GM11168 (cell line): ENCODE data around the gene MAP3K21.

Experiments
- in situ Hi-C: fragments of 300-500 bp; cut with MboI; formaldehyde crosslinking; loops from one replicate; pipeline ENCODE4 v1.12.0; 2022; ENCODE audit warnings: low sequenced_read_pairs; ENCODE audit not compliant: unreplicated experiment

MAP3K21 gene

DNA sequence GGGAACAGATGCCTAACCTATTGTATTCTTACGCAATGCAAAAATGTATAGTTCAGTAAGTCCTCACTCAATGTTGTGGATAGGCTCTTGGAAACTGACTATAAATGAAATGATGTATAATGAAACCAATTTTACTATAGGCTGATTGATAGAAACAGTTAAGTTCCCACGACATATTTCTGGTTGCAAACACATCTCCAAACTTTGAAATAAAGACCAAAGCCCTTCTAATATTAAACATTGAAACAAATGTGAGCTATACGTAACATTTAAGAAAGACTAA, 29.1 kb downstream of the MAP3K21 start:
- in situ Hi-C loops = no loop called here

DNA sequence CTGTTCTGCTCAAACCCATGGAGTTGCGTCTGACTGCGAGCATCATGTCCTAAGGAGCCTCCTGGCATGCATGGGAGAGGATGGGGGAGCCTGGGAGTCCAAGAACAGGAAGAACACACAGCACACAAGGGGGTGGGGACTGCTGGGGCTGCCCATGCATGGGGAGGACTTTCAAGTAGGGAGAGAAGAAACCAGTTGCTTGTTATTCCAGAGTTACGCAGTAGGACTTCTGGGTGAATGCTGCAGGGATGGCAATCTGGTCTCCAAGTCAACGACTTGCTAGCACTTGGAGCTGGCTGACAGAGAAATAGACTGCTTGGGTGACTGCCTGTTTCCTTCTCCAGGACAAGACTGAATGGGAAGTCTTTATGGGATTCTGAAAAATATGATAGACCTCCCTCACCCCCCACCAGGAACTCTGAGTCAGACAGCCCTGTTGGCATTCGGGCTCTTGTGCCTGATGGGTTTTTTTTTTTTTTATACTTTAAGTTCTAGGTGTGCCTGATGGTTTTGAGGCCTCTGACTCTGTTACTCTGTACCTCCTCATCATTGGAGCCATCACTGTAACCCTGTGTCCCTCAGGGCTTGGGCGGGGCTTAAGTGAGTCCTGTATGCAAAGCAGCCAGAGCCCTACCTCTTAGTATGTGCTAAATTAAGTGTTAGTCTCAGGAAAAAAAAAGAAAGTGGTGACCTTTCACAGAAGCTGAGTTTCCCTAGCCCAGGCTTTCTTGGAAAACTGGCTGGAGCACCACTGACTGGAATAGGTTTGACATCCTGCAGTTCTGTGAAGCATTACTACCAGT, 30.3 kb downstream of the MAP3K21 start:
- in situ Hi-C loops = no loop called here

DNA sequence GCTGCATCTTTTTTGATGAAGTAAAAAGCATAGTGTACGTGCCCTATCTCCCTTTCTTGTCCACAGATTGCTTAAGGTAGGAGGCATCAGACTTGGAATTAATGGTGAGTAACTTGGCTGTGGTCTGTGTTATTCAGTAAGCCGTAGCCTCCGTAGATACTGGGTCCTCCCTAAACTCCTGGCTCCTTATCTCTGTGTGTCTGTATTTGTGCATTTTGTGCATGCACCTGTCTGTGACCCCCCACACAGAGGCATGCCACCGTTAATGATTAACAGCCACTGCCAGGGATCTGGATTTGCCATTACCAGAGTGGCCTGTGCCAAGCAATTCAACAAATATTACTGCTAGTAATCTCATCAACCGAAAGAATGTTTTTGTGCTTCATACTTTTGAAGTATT, 31.9 kb downstream of the MAP3K21 start:
- in situ Hi-C loops = no loop called here

GRCh38 chr1:233359905-233360304, 32.4 kb downstream of the MAP3K21 start:
- in situ Hi-C loops = no loop called here

GRCh38 chr1:233360525-233361102, 33.1 kb downstream of the MAP3K21 start:
- in situ Hi-C loops = no loop called here

DNA sequence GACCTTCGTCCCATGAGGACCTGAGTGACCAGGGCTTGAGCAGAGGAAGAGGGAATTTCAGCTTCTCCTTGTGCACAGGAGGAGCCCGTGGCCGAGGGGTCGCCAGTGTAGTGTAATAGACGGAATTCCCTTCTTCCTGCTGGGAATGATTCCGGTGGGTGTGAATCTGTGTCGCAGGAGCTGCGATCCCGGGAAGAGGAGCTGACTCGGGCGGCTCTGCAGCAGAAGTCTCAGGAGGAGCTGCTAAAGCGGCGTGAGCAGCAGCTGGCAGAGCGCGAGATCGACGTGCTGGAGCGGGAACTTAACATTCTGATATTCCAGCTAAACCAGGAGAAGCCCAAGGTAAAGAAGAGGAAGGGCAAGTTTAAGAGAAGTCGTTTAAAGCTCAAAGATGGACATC, 34.4 kb downstream of the MAP3K21 start:
- in situ Hi-C loops = no loop called here

DNA sequence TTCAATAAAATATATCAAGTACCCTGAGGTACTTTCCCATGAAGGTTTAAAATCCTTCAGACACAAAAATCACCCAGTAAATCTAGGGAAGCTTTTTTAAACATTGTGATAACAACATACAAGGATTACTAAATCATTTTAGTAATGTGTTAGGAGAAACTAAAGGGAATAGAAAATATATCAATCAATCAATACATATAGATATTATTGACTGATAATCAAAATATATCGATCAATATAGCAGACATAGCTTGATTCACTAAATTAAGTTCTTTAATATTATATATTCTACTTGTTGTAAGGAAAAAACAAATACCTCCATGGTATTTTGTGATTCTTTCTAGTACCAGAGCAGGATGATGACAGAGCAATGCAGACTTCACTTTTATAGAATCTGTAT, 35.2 kb downstream of the MAP3K21 start:
- in situ Hi-C loops = no loop called here

DNA sequence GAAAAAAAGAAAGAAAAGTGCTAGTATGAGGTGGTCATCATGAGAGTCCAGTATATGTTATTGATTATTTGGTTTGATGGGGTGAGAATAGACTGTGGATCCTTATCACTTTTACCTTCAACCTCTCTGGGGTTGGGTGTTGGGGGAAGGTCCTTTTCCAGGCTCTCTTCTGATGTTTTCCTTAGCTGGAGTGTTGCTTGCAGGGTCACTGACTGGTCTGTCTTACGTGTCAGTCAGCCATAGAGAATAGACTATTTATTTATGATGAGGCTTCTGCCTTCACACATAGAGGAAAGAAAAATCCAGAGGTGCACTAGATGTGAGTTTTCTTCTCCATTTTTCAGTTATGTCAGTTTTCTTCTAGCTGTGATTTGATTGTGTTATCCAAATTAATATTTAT, 36.5 kb downstream of the MAP3K21 start:
- in situ Hi-C loops = no loop called here

DNA sequence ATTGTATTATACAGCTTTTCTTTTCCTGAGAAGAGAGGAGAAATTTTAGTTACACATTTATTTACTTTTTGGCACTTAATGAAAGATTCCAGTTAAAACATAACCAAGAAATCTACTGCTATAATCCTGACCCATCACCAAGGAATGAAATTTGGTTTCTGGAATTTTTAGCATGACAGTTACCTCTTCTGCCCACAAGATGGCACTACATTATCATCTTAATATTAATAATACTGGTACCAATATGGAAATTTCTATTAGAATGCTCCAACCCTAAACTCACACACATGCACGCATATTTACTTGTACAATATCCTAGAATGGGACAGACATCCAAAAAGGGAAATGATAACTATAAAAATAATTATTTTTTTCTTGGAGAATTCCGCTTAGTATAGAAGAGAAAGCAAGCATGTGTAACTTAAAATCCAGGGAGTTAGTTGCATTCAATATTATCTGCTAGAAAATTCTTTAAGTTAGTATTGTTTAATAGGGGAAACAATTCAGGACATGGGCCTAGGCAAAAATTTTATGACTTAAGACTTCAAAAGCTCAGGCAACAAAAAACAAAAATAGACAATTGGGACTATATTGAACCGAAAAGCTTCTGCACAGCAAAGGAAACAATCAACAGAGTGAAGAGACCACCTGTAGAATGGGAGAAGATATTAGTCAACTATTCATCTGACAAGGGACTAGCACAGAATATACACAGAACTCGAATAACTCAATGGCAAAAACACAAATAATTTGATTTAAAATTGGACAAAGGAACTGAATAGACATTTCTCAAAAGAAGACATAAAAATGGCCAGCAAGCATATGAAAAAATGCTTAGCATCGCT, 37.4 kb downstream of the MAP3K21 start:
- in situ Hi-C loops = no loop called here

- in situ Hi-C loops = no loop called here
Observed at GRCh38 chr1:233366575-233366974, 39.1 kb downstream of the MAP3K21 start.

- in situ Hi-C loops = no loop called here
Observed at GRCh38 chr1:233367057-233367803, 39.7 kb downstream of the MAP3K21 start.

GRCh38 chr1:233368106-233368788, 40.7 kb downstream of the MAP3K21 start:
- in situ Hi-C loops = no loop called here

GRCh38 chr1:233368789-233369130, 41.2 kb downstream of the MAP3K21 start:
- in situ Hi-C loops = no loop called here

DNA sequence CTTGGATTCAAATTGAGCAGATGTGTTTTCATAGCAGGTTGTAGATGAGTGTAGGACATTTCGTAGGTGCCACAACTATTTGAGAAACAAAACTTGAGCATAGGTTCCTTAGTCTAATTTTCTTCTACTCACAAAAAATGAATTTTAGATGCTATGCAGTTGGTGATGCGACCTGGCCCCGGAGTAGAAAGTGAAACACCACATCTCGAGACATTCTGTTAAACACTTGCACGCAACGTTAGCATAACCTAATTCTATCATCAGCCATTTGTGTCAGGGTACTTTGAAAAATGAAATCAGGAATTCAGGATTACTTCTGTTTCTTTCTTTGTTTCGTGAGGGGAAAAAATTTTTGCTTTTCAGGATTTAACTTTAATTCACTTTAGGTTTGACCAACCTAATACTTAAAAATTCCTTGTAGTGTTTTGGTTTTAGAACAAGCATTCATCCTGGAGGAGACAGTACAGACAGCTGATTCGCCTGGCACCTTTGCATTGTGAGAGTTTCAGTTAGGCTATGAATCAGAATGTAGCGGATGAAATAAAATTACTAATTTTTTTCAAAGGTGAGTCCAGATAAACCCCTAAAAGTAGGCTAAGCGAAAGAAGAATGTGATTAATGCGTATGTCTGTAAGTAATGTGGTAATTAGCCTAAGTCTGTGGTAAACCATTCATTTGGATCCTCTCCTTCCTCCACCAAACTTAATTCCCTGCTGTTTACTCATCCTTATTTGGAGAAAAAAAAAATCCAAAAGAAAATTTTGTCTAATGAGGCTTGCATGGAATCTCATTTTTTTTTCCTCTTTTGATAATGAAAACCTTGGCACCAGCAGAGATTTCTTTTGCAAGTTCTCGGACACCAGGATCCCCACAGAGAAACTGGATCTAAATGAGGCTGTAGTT, 44.9 kb downstream of the MAP3K21 start:
- in situ Hi-C loops = no loop called here

DNA sequence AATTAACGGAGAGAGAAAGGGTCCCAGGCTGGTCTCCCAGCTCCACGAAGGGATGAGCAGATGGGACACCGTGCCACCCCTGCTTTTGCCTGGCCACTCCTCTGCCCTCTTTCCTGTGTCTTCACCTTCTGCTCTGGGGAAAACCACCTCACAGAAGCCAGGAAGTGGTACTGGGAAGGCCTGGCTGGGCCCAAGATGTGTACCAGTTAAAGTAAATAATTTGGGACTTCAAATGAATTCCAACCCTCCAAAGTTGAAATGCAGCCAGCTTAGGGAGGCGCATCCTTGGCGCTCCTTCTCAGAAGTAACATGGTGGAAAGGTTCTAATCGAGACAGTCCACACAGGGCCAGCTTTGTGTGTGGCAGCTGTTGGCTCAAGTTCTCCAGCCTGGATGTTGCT, 45.7 kb downstream of the MAP3K21 start:
- in situ Hi-C loops = no loop called here

- in situ Hi-C loops = no loop called here
Observed at GRCh38 chr1:233375653-233376052, 48.1 kb downstream of the MAP3K21 start.

GRCh38 chr1:233376382-233377110, 49.0 kb downstream of the MAP3K21 start:
- in situ Hi-C loops = no loop called here

GRCh38 chr1:233379869-233380438, 52.4 kb downstream of the MAP3K21 start:
- in situ Hi-C loops = no loop called here
